Gastrocnemius medialis (tissue), 4 donors: ENCODE measurements around the gene TM9SF1. TPM values are rescaled to one million over a fixed set of nuclear protein-coding genes. Genes with fewer than 3 reads are reported as not detected.

Experiments
- ATAC-seq, 2 donors: fragments of 150-250 bp; one replicate each; pipeline ENCODE4 v1.9.1; 2016
- DNase-seq, 2 donors: peaks; one replicate each; pipeline ENCODE4 v3.0.0-alpha.2; 2019
- H3K27ac ChIP-seq, 4 donors: fragments of 200-600 bp; sonication (generic); 1 replicate in 1 of 4; 2 replicates in 3 of 4; pipeline ENCODE4 v1.5.1; 2016 to 2018; ENCODE audit warnings: mild to moderate bottlenecking in 2 of 4, moderate library complexity in 1 of 4
- H3K27me3 ChIP-seq, 3 donors: fragments of 200-600 bp; sonication (generic) in 2 of 3; 1 replicate in 1 of 3; 2 replicates in 2 of 3; pipeline versions ENCODE4 v1.5.1 to v1.6.0; 2016 to 2019; ENCODE audit warnings: mild to moderate bottlenecking in 1 of 3, moderate library complexity in 1 of 3
- H3K36me3 ChIP-seq, 2 donors: fragments of 200-600 bp; sonication (generic) in 1 of 2; one replicate each; pipeline ENCODE4 v1.5.1; 2017 to 2018
- H3K4me1 ChIP-seq, 2 donors: fragments of 200-600 bp; sonication (generic) in 1 of 2; one replicate each; pipeline ENCODE4 v1.5.1; 2016 to 2017; ENCODE audit warnings: mild to moderate bottlenecking in 2 of 2
- H3K4me3 ChIP-seq, 4 donors: fragments of 200-600 bp; sonication (generic) in 3 of 4; 1 replicate in 1 of 4; 2 replicates in 3 of 4; pipeline ENCODE4 v1.5.1; 2016 to 2019; ENCODE audit warnings: mild to moderate bottlenecking in 2 of 4
- H3K9me3 ChIP-seq, 3 donors: fragments of 200-600 bp; sonication (generic) in 2 of 3; 1 replicate in 1 of 3; 2 replicates in 2 of 3; pipeline ENCODE4 v1.5.1; 2016 to 2019
- POLR2A ChIP-seq, 2 donors: fragments of 450-650 bp; IDR thresholded peaks; one replicate each; pipeline ENCODE4 v1.6.1; 2017; ENCODE audit warnings: antibody characterized with exemption in 2 of 2, mild to moderate bottlenecking in 2 of 2, moderate library complexity in 2 of 2
- in situ Hi-C, 4 donors: fragments of 200-750 bp; cut with MboI; loops; one replicate each; pipeline versions ENCODE4 v1.15.0 to v1.8.0; 2017; ENCODE audit warnings: low sequenced_read_pairs in 4 of 4
- intact Hi-C: fragments of 100-400 bp; cut with DNase I; formaldehyde crosslinking; loops from one replicate; pipeline ENCODE4 v1.15.1; 2023; ENCODE audit warnings: low total_unique reads
- total RNA-seq, 4 donors: library from RNA; depleted of rRNA; stranded (reverse); fragments of >200 nt; gene quantifications; one replicate each; pipeline versions ENCODE4 v1.1.0 to v1.2.3, GENCODE V29; 2016
- TF ChIP-seq, protein P1 (sequence below), 5 experiments: fragments of 450-650 bp in 3 of 5; fragments of 200-600 bp in 2 of 5; sonication (generic) in 2 of 5; IDR thresholded peaks in 4 of 5; conservative IDR thresholded peaks in 1 of 5; 1 replicate in 4 of 5; 2 replicates in 1 of 5; pipeline ENCODE4 v1.5.1; 2016 to 2019; ENCODE audit warnings: antibody characterized with exemption in 5 of 5, mild to moderate bottlenecking in 3 of 5, moderate library complexity in 3 of 5

The TM9SF1 gene
- total RNA-seq, 4 donors from 2014 or later: 31.4 to 46.4 (median 36.7) TPM

DNA sequence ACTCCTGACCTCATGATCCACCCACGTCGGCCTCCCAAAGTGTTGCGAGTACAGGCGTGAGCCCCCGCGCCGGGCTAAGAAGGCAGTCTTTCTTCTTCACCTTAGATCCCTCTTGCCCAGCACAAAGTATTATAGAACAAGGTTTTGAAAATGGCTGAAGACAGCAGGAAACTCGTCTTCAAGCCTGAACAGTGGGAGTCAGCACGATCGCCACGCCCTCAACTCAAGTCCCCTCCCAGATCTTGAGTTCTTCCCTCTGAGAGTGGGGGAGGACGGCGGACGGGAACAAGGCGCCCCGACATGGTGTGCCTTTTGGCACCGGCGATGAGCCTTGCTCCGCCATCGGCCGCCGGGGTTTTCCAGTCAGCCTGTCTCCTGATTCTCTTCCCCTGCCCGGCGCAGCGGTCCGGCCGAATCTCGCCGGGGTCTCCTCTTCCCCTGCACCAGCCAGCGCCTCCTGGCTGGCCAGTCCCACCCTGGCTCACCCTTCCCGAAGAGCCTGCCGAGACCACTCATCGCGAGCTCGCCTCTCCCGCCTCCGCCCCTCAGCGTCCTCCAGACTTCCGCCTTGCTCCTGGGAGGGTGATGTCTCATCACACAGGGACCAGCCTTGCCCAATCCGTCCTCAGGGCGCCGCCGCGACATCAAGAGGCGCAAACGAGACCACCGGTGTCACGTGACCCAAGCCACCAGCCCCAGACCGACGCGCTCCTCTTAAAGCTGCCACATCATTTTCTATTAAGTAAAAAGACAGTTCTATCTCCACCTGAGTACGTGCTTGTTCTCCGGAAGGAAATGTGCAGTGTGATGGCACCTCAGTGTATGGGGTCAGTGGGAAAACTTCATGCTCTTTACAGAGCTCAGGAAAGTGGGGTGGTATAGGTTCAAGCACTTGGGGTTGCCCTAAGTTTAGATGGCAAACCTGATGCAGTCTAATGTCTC is 18.0 kb upstream of the TM9SF1 start, which contains the start of gene CHMP4A:
Gene CHMP4A, minus strand, starts transcription at position 565 of the 942 bp plus-strand sequence. Its CDS starts 49 bp downstream, at position 516.
- Histone ChIP-seq H3K36me3 (peaks cover 5 to 44% of the 10 kb centered on the region in 2 donors), H3K9me3 (no peaks in the 10 kb centered on the region), H3K27me3 (no peaks in the 10 kb centered on the region), H3K4me3 (peak within 1 kb of the TSS; percentile 73 to 93 (median 87)), H3K4me1 (peaks cover 28 to 29% of the 10 kb centered on the region in 2 donors), H3K27ac (peak within 1 kb of the TSS; percentile 91 to 96 (median 94))
- peak; percentile 93 to 97 for DNase-seq
- TF ChIP-seq, protein P1, sequence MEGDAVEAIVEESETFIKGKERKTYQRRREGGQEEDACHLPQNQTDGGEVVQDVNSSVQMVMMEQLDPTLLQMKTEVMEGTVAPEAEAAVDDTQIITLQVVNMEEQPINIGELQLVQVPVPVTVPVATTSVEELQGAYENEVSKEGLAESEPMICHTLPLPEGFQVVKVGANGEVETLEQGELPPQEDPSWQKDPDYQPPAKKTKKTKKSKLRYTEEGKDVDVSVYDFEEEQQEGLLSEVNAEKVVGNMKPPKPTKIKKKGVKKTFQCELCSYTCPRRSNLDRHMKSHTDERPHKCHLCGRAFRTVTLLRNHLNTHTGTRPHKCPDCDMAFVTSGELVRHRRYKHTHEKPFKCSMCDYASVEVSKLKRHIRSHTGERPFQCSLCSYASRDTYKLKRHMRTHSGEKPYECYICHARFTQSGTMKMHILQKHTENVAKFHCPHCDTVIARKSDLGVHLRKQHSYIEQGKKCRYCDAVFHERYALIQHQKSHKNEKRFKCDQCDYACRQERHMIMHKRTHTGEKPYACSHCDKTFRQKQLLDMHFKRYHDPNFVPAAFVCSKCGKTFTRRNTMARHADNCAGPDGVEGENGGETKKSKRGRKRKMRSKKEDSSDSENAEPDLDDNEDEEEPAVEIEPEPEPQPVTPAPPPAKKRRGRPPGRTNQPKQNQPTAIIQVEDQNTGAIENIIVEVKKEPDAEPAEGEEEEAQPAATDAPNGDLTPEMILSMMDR (IDR thresholded peaks at IDR 0.05 in 4 of 5, conservative IDR thresholded peaks at IDR 0.05 in 1 of 5): peak in 3 of 5 experiments; percentile 11 to 44 (median 38)
- peak; percentile 83 to 93 for TF ChIP-seq POLR2A (IDR thresholded peaks at IDR 0.05)
- intact Hi-C loops (no loop called here), in situ Hi-C loops (no loop called here)
- peak; percentile 89 to 92 for ATAC-seq

DNA sequence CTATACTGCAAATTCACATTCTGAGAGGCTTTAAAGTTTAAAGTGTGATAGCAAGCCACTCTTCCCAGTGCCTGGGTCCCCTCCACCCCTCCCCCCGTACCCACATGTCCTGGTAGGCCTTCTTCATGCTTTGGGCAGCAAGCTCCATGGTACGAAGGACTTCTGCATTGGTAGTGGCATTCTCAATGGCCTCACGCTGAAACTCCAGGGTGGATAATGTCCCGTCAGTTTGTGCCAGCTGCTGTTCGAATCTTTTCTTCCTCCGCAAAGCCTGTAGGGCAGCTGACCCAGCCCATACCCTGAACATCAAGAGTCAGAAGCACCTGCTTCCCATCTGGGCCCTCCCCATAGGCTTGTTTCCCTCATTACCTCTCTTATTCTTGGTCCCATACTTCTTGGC is 16.1 kb upstream of the TM9SF1 start:
- no peaks in the 10 kb centered on the region for H3K27me3 ChIP-seq
- intact Hi-C loops (no loop called here), in situ Hi-C loops (no loop called here)

DNA sequence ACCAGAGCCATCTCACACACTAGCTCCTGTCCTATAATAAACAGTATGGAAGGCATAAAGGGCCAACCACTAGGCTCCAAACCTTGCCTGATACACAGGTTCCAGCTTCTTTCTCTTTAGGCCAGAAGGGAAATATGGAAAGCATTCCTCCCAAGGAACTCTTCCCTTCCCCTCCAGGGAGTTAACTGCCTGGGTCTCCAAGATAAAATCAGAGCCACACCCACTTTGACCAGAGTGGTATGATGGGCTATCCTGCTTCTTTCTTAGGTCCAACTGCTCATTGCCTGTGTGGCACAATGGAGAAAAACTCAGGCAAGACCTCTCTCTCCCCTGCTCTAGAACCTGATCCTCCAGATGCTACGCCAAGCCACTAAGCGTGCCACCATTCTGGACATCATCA is 12.4 kb upstream of the TM9SF1 start:
- no peaks in the 10 kb centered on the region for H3K27me3 ChIP-seq
- H3K9me3 ChIP-seq: no peaks in the 10 kb centered on the region
- in situ Hi-C loops (no loop called here), intact Hi-C loops (no loop called here)
- TF ChIP-seq, protein P1 (IDR thresholded peaks at IDR 0.05 in 4 of 5, conservative IDR thresholded peaks at IDR 0.05 in 1 of 5): no peak
- no peak for TF ChIP-seq POLR2A (IDR thresholded peaks at IDR 0.05)
- H3K4me1 ChIP-seq: peaks cover 7% of the 10 kb centered on the region in 2 donors
- ATAC-seq: no peak
- no peak overlapping the region for H3K27ac ChIP-seq
- no peak overlapping the region for H3K4me3 ChIP-seq
- H3K36me3 ChIP-seq: peaks cover 5 to 57% of the 10 kb centered on the region in 2 donors
- no peak for DNase-seq

More for the DNA sequence above, 16.1 kb upstream of the TM9SF1 start:
- no peak for TF ChIP-seq POLR2A (IDR thresholded peaks at IDR 0.05)
- TF ChIP-seq, protein P1 (IDR thresholded peaks at IDR 0.05 in 4 of 5, conservative IDR thresholded peaks at IDR 0.05 in 1 of 5): no peak
- Histone ChIP-seq H3K27ac (no peak overlapping the region), H3K9me3 (no peaks in the 10 kb centered on the region), H3K36me3 (peaks cover 5 to 50% of the 10 kb centered on the region in 2 donors), H3K4me1 (peaks cover 28% of the 10 kb centered on the region in 2 donors), H3K4me3 (no peak overlapping the region)
- no peak for ATAC-seq
- no peak for DNase-seq

DNA sequence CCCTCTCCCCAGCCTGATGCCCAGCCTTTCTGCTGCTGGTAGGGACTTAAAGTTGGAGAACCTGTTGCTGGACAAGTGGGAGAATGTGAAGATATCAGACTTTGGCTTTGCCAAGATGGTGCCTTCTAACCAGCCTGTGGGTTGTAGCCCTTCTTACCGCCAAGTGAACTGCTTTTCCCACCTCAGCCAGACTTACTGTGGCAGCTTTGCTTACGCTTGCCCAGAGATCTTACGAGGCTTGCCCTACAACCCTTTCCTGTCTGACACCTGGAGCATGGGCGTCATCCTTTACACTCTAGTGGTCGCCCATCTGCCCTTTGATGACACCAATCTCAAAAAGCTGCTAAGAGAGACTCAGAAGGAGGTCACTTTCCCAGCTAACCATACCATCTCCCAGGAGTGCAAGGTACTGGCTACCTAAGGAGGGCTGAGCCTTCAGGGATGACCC is 11.9 kb upstream of the TM9SF1 start:
- Histone ChIP-seq H3K4me1 (peaks cover 2% of the 10 kb centered on the region in 2 donors), H3K27ac (no peak overlapping the region), H3K9me3 (no peaks in the 10 kb centered on the region), H3K4me3 (no peak overlapping the region), H3K36me3 (peaks cover 5 to 57% of the 10 kb centered on the region in 2 donors), H3K27me3 (no peaks in the 10 kb centered on the region)
- DNase-seq (no peak), ATAC-seq (no peak)
- TF ChIP-seq, protein P1 (IDR thresholded peaks at IDR 0.05 in 4 of 5, conservative IDR thresholded peaks at IDR 0.05 in 1 of 5): no peak
- no peak for TF ChIP-seq POLR2A (IDR thresholded peaks at IDR 0.05)
- intact Hi-C loops (no loop called here), in situ Hi-C loops (no loop called here)
